Stimulated activated naive CD8-positive, alpha-beta T cell treated with anti-CD3 and anti-CD28 coated beads, Interleukin-15, Interleukin-2, amounts not matched to agents 100 ng/mL and 50 ng/mL, for 24 hours (primary cell): ENCODE results near the gene KCNV2.

Experiments used
- H3K27ac Mint-ChIP-seq: one replicate; pipeline ENCODE4 v1.8.0; 2021; ENCODE audit warnings: mild to moderate bottlenecking, mixed read lengths
- H3K27me3 Mint-ChIP-seq: one replicate; pipeline ENCODE4 v1.8.0; 2021; ENCODE audit warnings: mixed read lengths
- H3K36me3 Mint-ChIP-seq: one replicate; pipeline ENCODE4 v1.8.0; 2021; ENCODE audit warnings: low read depth, mixed read lengths
- H3K4me1 Mint-ChIP-seq: one replicate; pipeline ENCODE4 v1.8.0; 2021; ENCODE audit warnings: low read depth, mixed read lengths
- H3K4me3 Mint-ChIP-seq: one replicate; pipeline ENCODE4 v1.8.0; 2021; ENCODE audit warnings: mild to moderate bottlenecking, mixed read lengths
- H3K9me3 Mint-ChIP-seq: one replicate; pipeline ENCODE4 v1.8.0; 2021; ENCODE audit warnings: mixed read lengths

KCNV2 gene

GRCh38 chr9:2717385-2717784 lies at the start of gene KCNV2:
Gene KCNV2, plus strand, starts transcription at chr9:2717510. Its CDS starts 230 bp downstream, at chr9:2717740.
- Mint-ChIP-seq H3K27me3 (no peaks in the 10 kb centered on the region), H3K36me3 (peaks cover 46% of the 10 kb centered on the region), H3K4me1 (no peaks in the 10 kb centered on the region), H3K27ac (no peak within 1 kb of the TSS), H3K9me3 (peaks cover 10% of the 10 kb centered on the region), H3K4me3 (no peak within 1 kb of the TSS)

- no peak overlapping the region for H3K4me3 Mint-ChIP-seq
- H3K4me1 Mint-ChIP-seq, result peaks cover 8% of the 10 kb centered on the region
- H3K36me3 Mint-ChIP-seq, result no peaks in the 10 kb centered on the region
- H3K27ac Mint-ChIP-seq, result no peak overlapping the region
- no peaks in the 10 kb centered on the region for H3K9me3 Mint-ChIP-seq
- no peaks in the 10 kb centered on the region for H3K27me3 Mint-ChIP-seq
Measured at GRCh38 chr9:2673161-2673560, 44.1 kb upstream of the KCNV2 start.

DNA sequence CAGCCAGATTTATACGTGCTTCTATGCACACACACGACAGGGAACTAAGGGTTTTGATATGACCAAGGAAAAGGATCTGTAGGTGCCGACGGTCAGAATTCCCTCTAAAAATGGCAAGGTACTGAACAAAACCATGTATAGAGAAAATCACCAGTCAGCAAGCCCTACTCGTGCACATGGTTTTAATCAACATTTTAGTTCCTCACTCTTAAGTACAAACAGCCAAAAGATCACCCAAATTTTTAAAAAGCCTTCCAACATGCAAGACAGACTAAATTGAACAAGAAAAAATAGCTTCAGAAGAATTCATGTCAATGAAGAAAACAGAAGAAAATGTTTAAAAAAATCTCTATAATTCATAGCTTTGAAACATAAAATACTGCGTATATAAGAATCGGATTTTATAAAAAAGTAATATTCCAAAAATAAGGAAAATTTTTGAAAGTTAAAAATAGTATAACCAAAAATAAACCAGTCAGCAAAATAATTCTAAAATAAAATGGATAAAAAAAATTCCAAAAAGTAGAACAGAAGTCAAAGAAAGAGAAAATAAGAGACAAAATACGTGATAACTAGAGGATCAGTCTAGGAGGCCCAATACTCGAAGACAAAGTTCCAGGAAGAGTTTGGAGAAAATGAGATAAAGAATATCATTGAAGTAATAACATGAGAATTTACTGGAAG lies 43.0 kb upstream of the KCNV2 start:
- Mint-ChIP-seq H3K4me3 (no peak overlapping the region), H3K27ac (no peak overlapping the region), H3K9me3 (no peaks in the 10 kb centered on the region), H3K4me1 (peaks cover 8% of the 10 kb centered on the region), H3K36me3 (no peaks in the 10 kb centered on the region), H3K27me3 (no peaks in the 10 kb centered on the region)

DNA sequence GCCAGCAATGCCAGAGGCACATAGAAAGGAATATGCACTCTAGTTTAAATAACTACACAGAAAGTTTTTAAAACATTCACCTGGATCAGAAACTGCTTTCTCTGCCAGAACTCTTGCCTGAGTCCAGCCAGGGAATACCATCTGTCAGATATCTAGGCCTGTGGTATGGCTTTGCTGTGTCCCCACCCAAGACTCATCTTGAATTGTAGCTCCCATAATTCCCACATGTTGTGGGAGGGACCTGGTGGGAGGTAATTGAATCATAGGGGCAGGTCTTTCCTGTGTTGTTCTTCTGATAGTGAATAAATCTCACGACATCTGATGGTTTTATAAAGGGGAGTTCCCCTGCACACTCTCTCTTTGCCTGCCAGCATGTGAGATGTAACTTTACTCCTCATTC lies 41.5 kb upstream of the KCNV2 start:
- H3K4me1 Mint-ChIP-seq, result peaks cover 8% of the 10 kb centered on the region
- H3K27me3 Mint-ChIP-seq, result no peaks in the 10 kb centered on the region
- H3K27ac Mint-ChIP-seq, result no peak overlapping the region
- H3K9me3 Mint-ChIP-seq, result no peaks in the 10 kb centered on the region
- H3K4me3 Mint-ChIP-seq, result no peak overlapping the region
- H3K36me3 Mint-ChIP-seq, result no peaks in the 10 kb centered on the region

DNA sequence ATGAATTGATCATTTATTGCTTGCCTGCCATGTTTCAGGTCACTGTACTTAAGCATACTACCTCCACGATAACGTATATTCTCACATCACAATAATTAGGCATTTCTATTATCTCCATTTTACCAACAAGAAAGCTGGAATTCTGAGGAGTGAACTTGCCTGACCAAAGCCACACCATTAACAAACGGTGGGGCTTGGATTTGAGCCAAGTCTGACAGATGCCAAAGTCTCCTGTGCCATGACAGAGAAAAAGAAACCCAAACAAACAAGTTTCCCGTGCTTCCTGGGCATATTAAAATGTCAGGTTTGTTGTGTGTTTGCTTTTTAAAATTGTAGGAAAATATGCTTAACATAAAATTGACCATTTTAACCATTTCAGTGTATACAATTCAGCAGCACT lies 40.8 kb upstream of the KCNV2 start:
- Mint-ChIP-seq H3K27me3 (no peaks in the 10 kb centered on the region), H3K9me3 (no peaks in the 10 kb centered on the region), H3K36me3 (no peaks in the 10 kb centered on the region), H3K4me1 (peaks cover 8% of the 10 kb centered on the region), H3K27ac (no peak overlapping the region), H3K4me3 (no peak overlapping the region)

GRCh38 chr9:2677915-2678889 lies 39.1 kb upstream of the KCNV2 start:
- Mint-ChIP-seq H3K36me3 (no peaks in the 10 kb centered on the region), H3K4me1 (peaks cover 8% of the 10 kb centered on the region), H3K4me3 (no peak overlapping the region), H3K9me3 (no peaks in the 10 kb centered on the region), H3K27me3 (no peaks in the 10 kb centered on the region), H3K27ac (no peak overlapping the region)

DNA sequence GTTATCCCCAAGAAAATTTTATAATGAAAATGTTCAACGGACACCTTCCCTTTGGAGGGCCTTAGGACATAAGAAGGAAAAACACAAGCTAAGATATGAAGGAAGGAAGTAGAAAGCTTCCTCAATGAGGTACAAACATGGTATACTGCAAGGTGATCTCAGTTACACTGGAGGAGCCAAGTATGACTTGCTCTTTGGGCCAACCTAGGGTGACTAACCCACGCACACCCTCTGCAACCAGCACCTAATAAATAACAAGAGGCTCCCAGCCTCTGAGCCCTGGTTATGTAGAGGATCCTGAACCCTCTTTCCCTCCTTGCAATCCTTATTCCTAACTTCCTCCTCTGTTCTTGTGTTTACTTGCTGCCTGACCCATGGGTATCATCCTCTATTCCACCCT lies 38.3 kb upstream of the KCNV2 start:
- no peaks in the 10 kb centered on the region for H3K9me3 Mint-ChIP-seq
- H3K27me3 Mint-ChIP-seq, result no peaks in the 10 kb centered on the region
- no peaks in the 10 kb centered on the region for H3K36me3 Mint-ChIP-seq
- H3K27ac Mint-ChIP-seq, result no peak overlapping the region
- H3K4me3 Mint-ChIP-seq, result no peak overlapping the region
- peaks cover 8% of the 10 kb centered on the region for H3K4me1 Mint-ChIP-seq

DNA sequence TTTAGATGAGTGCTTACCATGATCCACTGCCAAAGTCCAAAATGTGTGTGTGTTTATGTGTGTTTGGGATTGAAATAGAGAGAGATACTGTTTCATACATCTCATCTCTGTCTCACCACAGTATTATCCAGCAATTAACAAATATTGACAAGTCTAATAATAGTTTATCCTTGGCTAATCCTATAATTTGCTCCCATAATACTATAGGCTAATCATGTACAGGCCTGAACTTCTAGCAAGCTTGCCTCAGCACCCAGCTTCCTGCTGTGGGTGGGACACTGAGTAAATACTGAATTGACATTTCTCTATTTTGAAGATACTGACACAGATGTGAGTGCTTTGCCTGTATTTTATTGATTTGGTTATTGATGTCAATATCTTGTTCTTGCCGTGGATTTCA lies 35.3 kb upstream of the KCNV2 start:
- H3K4me1 Mint-ChIP-seq, result no peaks in the 10 kb centered on the region
- H3K27ac Mint-ChIP-seq, result no peak overlapping the region
- H3K27me3 Mint-ChIP-seq, result no peaks in the 10 kb centered on the region
- no peaks in the 10 kb centered on the region for H3K9me3 Mint-ChIP-seq
- no peaks in the 10 kb centered on the region for H3K36me3 Mint-ChIP-seq
- H3K4me3 Mint-ChIP-seq, result no peak overlapping the region

DNA sequence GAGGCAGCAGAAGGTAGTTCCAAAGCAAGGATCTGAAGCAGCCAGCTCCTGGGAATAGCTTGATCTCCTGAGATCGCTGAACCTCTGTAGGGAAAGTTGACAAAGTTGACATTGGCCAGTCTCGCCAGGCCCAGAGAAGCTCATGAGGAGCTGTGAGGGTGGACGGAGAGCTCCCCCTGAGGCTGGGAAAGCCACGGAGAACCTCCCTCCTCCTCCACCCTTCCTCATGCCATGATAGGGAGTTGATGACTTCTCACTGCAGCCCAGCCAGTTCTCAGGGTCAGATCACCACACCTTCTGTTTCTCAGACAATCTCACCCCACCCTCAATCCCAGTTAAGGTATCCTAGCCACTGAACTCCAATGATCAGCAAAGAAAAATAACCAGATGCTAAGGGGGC lies 30.4 kb upstream of the KCNV2 start:
- H3K27me3 Mint-ChIP-seq, result no peaks in the 10 kb centered on the region
- no peaks in the 10 kb centered on the region for H3K9me3 Mint-ChIP-seq
- no peaks in the 10 kb centered on the region for H3K4me1 Mint-ChIP-seq
- H3K36me3 Mint-ChIP-seq, result no peaks in the 10 kb centered on the region
- H3K4me3 Mint-ChIP-seq, result no peak overlapping the region
- H3K27ac Mint-ChIP-seq, result no peak overlapping the region

DNA sequence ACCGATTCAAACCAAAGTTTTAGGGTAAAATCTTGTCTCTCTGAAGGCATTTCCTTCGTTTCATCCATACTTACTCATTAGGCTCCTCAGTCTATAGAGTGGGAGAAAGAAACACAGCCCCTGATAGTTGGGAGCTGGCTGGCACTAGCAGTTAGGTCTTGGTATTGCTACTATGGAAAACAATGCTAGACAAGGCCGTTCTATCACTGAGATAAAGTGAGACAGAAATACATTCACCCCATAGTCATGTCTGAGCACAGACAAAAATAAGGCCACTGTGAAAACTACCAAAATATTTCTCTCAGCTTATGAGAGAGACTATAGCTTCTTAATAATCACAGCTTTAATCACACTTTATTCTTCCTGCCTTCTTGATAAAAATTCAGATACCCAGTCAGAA lies 28.7 kb upstream of the KCNV2 start:
- H3K27me3 Mint-ChIP-seq, result no peaks in the 10 kb centered on the region
- H3K27ac Mint-ChIP-seq, result no peak overlapping the region
- no peaks in the 10 kb centered on the region for H3K36me3 Mint-ChIP-seq
- no peaks in the 10 kb centered on the region for H3K4me1 Mint-ChIP-seq
- H3K9me3 Mint-ChIP-seq, result no peaks in the 10 kb centered on the region
- no peak overlapping the region for H3K4me3 Mint-ChIP-seq

- Mint-ChIP-seq H3K27ac (no peak overlapping the region), H3K9me3 (no peaks in the 10 kb centered on the region), H3K4me1 (no peaks in the 10 kb centered on the region), H3K4me3 (no peak overlapping the region), H3K27me3 (no peaks in the 10 kb centered on the region), H3K36me3 (peaks cover 3% of the 10 kb centered on the region)
Measured at GRCh38 chr9:2691212-2691611, 26.1 kb upstream of the KCNV2 start.

GRCh38 chr9:2691626-2692025 lies 25.7 kb upstream of the KCNV2 start:
- H3K36me3 Mint-ChIP-seq, result peaks cover 7% of the 10 kb centered on the region
- H3K27ac Mint-ChIP-seq, result no peak overlapping the region
- H3K27me3 Mint-ChIP-seq, result no peaks in the 10 kb centered on the region
- H3K4me1 Mint-ChIP-seq, result no peaks in the 10 kb centered on the region
- H3K4me3 Mint-ChIP-seq, result no peak overlapping the region
- H3K9me3 Mint-ChIP-seq, result no peaks in the 10 kb centered on the region

GRCh38 chr9:2693056-2693455 lies 24.3 kb upstream of the KCNV2 start:
- H3K4me3 Mint-ChIP-seq, result no peak overlapping the region
- no peaks in the 10 kb centered on the region for H3K27me3 Mint-ChIP-seq
- no peaks in the 10 kb centered on the region for H3K4me1 Mint-ChIP-seq
- no peak overlapping the region for H3K27ac Mint-ChIP-seq
- H3K9me3 Mint-ChIP-seq, result no peaks in the 10 kb centered on the region
- peaks cover 8% of the 10 kb centered on the region for H3K36me3 Mint-ChIP-seq

- peaks cover 11% of the 10 kb centered on the region for H3K36me3 Mint-ChIP-seq
- no peaks in the 10 kb centered on the region for H3K9me3 Mint-ChIP-seq
- no peak overlapping the region for H3K27ac Mint-ChIP-seq
- H3K4me3 Mint-ChIP-seq, result no peak overlapping the region
- no peaks in the 10 kb centered on the region for H3K27me3 Mint-ChIP-seq
- H3K4me1 Mint-ChIP-seq, result no peaks in the 10 kb centered on the region
Measured at GRCh38 chr9:2697492-2697891, 19.8 kb upstream of the KCNV2 start.

GRCh38 chr9:2700398-2700797 lies 16.9 kb upstream of the KCNV2 start:
- Mint-ChIP-seq H3K36me3 (peaks cover 11% of the 10 kb centered on the region), H3K9me3 (no peaks in the 10 kb centered on the region), H3K4me1 (no peaks in the 10 kb centered on the region), H3K27ac (no peak overlapping the region), H3K27me3 (no peaks in the 10 kb centered on the region), H3K4me3 (no peak overlapping the region)
